Measurements from ENCODE around the gene MRPS9. TPM values are rescaled to one million over a fixed set of nuclear protein-coding genes. Genes with fewer than 3 reads are reported as not detected.

The MRPS9 gene
- total and polyA plus RNA-seq, 3 donors from 2014 or later: 28.6 to 59.6 (median 30.5) TPM

GRCh38 chr2:105082107-105082506, 44.2 kb downstream of the MRPS9 start:
- TF ChIP-seq, protein P1, sequence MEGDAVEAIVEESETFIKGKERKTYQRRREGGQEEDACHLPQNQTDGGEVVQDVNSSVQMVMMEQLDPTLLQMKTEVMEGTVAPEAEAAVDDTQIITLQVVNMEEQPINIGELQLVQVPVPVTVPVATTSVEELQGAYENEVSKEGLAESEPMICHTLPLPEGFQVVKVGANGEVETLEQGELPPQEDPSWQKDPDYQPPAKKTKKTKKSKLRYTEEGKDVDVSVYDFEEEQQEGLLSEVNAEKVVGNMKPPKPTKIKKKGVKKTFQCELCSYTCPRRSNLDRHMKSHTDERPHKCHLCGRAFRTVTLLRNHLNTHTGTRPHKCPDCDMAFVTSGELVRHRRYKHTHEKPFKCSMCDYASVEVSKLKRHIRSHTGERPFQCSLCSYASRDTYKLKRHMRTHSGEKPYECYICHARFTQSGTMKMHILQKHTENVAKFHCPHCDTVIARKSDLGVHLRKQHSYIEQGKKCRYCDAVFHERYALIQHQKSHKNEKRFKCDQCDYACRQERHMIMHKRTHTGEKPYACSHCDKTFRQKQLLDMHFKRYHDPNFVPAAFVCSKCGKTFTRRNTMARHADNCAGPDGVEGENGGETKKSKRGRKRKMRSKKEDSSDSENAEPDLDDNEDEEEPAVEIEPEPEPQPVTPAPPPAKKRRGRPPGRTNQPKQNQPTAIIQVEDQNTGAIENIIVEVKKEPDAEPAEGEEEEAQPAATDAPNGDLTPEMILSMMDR (IDR thresholded peaks at IDR 0.05): no peak
- no peak for TF ChIP-seq POLR2A (IDR thresholded peaks at IDR 0.05)
- DNase-seq: no peak
- Histone ChIP-seq H3K27ac (no peak overlapping the region), H3K27me3 (no peaks in the 10 kb centered on the region), H3K36me3 (ENCODE audit: low read depth, missing control alignments) (no peaks in the 10 kb centered on the region), H3K4me3 (no peak overlapping the region), H3K9me3 (no peaks in the 10 kb centered on the region), H3K4me1 (no peaks in the 10 kb centered on the region)
- intact Hi-C loops (cut with DNase I; ENCODE audit: low total_unique reads): no loop called here
- WGBS, 2 donors: 83 to 85% methylated on average over 8 of the region's 8 CpGs

- no peaks in the 10 kb centered on the region for H3K9me3 ChIP-seq
- no peak for DNase-seq
- no peaks in the 10 kb centered on the region for H3K27me3 ChIP-seq
- intact Hi-C loops (cut with DNase I; ENCODE audit: low total_unique reads): no loop called here
- H3K4me1 ChIP-seq: no peaks in the 10 kb centered on the region
- H3K27ac ChIP-seq: no peak overlapping the region
- WGBS, 2 donors: 87 to 92% methylated on average over 1 of the region's 1 CpG
- no peak for TF ChIP-seq POLR2A (IDR thresholded peaks at IDR 0.05)
- TF ChIP-seq, protein P1 (IDR thresholded peaks at IDR 0.05): no peak
- H3K36me3 ChIP-seq (ENCODE audit: low read depth, missing control alignments): no peaks in the 10 kb centered on the region
- H3K4me3 ChIP-seq: no peak overlapping the region
Observed at GRCh38 chr2:105085525-105085924, 47.7 kb downstream of the MRPS9 start.

- H3K36me3 ChIP-seq (ENCODE audit: low read depth, missing control alignments): no peaks in the 10 kb centered on the region
- no peaks in the 10 kb centered on the region for H3K4me1 ChIP-seq
- TF ChIP-seq, protein P1 (IDR thresholded peaks at IDR 0.05): no peak
- no peak for TF ChIP-seq POLR2A (IDR thresholded peaks at IDR 0.05)
- intact Hi-C loops (cut with DNase I; ENCODE audit: low total_unique reads): no loop called here
- no peak for DNase-seq
- H3K27me3 ChIP-seq: no peaks in the 10 kb centered on the region
- no peak overlapping the region for H3K27ac ChIP-seq
- WGBS, 2 donors: 34 to 100% methylated on average over 1 of the region's 1 CpG
- no peak overlapping the region for H3K4me3 ChIP-seq
- H3K9me3 ChIP-seq: no peaks in the 10 kb centered on the region
Observed at GRCh38 chr2:105087273-105087672, 49.4 kb downstream of the MRPS9 start.

DNA sequence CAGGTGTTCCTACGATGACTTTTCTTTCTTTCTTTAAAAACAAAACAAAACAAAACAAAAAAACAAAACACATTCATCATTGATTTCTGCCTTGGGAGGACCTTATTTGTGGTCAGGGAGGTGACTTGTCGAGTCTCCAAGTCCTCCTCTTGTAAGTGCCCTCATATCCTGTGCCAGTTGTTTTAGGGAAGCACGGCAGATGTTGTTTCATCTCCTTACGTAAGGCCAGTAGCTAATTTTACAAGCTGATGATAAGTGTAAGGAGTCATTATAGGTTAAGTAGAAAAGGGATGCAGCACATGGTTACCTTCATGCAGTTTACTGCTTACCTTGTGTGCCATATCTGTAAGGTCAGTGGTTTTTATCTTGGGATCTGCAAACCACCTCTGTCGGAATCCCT, 52.2 kb downstream of the MRPS9 start:
- no peak overlapping the region for H3K4me3 ChIP-seq
- H3K27ac ChIP-seq: no peak overlapping the region
- no peaks in the 10 kb centered on the region for H3K9me3 ChIP-seq
- H3K27me3 ChIP-seq: no peaks in the 10 kb centered on the region
- TF ChIP-seq, protein P1 (IDR thresholded peaks at IDR 0.05): no peak
- TF ChIP-seq POLR2A (IDR thresholded peaks at IDR 0.05): no peak
- H3K4me1 ChIP-seq: no peaks in the 10 kb centered on the region
- intact Hi-C loops (cut with DNase I; ENCODE audit: low total_unique reads): no loop called here
- no peak for DNase-seq
- 90 to 92% methylated on average over 5 of the region's 5 CpGs for WGBS, 2 donors
- H3K36me3 ChIP-seq (ENCODE audit: low read depth, missing control alignments): no peaks in the 10 kb centered on the region

GRCh38 chr2:105092797-105093196, 54.9 kb downstream of the MRPS9 start:
- intact Hi-C loops (cut with DNase I; ENCODE audit: low total_unique reads): no loop called here
- TF ChIP-seq, protein P1 (IDR thresholded peaks at IDR 0.05): no peak
- no peak for TF ChIP-seq POLR2A (IDR thresholded peaks at IDR 0.05)
- DNase-seq: no peak
- Histone ChIP-seq H3K27ac (no peak overlapping the region), H3K4me1 (no peaks in the 10 kb centered on the region), H3K9me3 (no peaks in the 10 kb centered on the region), H3K27me3 (no peaks in the 10 kb centered on the region), H3K36me3 (ENCODE audit: low read depth, missing control alignments) (no peaks in the 10 kb centered on the region), H3K4me3 (no peak overlapping the region)
- 90 to 95% methylated on average over 5 of the region's 5 CpGs for WGBS, 2 donors

Measured in testis (tissue), 3 donors.